ENCODE results near the gene TSEN54. TPM values are rescaled to one million over a fixed set of nuclear protein-coding genes. Genes with fewer than 3 reads are reported as not detected.

TSEN54 gene
- total RNA-seq, 2 experiments from 2014 or later, result 57.4 to 69.8 TPM

DNA sequence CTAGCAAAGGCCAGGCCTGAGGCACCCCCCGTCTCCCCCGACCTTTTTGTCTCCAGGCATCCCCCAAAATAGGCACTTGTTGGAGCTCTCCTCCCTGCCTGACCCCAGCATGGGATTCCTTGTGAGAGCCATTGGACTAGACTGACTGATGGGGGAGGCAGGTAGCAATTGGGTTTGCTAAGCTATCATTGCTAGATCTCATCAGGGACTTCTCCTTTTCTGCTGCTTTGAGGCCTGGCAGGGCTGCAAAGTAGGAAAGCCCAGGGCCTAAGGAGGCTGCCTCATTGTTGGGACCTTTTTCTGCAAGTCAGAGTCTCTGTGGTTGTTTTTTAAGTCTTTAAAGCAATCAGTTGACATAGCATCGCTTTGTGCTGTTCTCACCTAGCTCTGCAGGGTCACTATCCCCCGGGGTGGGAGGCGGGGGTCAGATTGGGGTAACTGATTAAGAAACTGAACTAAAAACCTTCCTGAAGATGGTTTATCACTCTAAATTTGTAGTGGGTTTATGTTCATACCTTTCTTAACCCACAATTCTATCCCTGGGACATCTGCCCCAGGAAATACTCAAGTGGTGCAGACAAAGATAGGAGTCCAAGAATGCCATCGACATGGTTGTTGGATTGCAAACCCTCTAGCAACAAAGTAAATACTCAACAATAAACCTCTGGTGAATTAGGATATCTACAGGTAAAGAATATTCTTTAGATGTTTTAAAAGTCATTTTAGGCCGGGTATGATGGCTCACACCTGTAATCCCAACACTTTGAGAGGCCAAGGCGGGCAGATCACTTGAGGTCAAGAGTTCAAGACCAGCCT is 37.2 kb downstream of the TSEN54 start:
- Histone ChIP-seq H2AFZ (ENCODE audit: low read length) (no peak overlapping the region), H3K4me3 (ENCODE audit: low read depth, low read length, poor library complexity, severe bottlenecking) (no peak overlapping the region), H3K4me1 (ENCODE audit: insufficient read depth, low read length, poor library complexity, severe bottlenecking) (no peaks in the 10 kb centered on the region), H3K36me3 (ENCODE audit: insufficient read depth, low read length) (no peaks in the 10 kb centered on the region), H4K20me1 (ENCODE audit: insufficient read depth, low read length) (no peaks in the 10 kb centered on the region), H3K79me2 (ENCODE audit: insufficient read depth, low read depth, low read length) (no peaks in the 10 kb centered on the region), H3K9me3 (ENCODE audit: low read length) (no peaks in the 10 kb centered on the region), H3K9me2 (ENCODE audit: insufficient read depth, low read length) (no peaks in the 10 kb centered on the region), H3K27ac (ENCODE audit: low read depth, low read length, poor library complexity, severe bottlenecking) (no peak overlapping the region), H3K4me2 (ENCODE audit: low read length) (no peak overlapping the region)
- DNase-seq (ENCODE audit: low spot score), result no peak
- POLR2A ChIA-PET, result interaction anchor here (0.5 to 0.9 kb wide), 2 partner anchors 24 to 257 kb away, joined by 3 read pairs; no protein-coding TSS in a partner anchor
- no TSS peak for BruUV-seq (replicated peaks)
- intact Hi-C loops (cut with micrococcal nuclease; ENCODE audit: unreplicated experiment), result no loop called here
- no peak for TF ChIP-seq EZH2phosphoT487 (IDR thresholded peaks at IDR 0.05; ENCODE audit: borderline replicate concordance, low read depth, low read length)
- TF ChIP-seq, protein P1, sequence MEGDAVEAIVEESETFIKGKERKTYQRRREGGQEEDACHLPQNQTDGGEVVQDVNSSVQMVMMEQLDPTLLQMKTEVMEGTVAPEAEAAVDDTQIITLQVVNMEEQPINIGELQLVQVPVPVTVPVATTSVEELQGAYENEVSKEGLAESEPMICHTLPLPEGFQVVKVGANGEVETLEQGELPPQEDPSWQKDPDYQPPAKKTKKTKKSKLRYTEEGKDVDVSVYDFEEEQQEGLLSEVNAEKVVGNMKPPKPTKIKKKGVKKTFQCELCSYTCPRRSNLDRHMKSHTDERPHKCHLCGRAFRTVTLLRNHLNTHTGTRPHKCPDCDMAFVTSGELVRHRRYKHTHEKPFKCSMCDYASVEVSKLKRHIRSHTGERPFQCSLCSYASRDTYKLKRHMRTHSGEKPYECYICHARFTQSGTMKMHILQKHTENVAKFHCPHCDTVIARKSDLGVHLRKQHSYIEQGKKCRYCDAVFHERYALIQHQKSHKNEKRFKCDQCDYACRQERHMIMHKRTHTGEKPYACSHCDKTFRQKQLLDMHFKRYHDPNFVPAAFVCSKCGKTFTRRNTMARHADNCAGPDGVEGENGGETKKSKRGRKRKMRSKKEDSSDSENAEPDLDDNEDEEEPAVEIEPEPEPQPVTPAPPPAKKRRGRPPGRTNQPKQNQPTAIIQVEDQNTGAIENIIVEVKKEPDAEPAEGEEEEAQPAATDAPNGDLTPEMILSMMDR (conservative IDR thresholded peaks at IDR 0.05; ENCODE audit: low read length), result no peak
- CTCF ChIA-PET (ENCODE audit: unreplicated experiment), result interaction anchor here (0.6 kb wide), 1 partner anchor 575 kb away, joined by 10 read pairs; no protein-coding TSS in a partner anchor

DNA sequence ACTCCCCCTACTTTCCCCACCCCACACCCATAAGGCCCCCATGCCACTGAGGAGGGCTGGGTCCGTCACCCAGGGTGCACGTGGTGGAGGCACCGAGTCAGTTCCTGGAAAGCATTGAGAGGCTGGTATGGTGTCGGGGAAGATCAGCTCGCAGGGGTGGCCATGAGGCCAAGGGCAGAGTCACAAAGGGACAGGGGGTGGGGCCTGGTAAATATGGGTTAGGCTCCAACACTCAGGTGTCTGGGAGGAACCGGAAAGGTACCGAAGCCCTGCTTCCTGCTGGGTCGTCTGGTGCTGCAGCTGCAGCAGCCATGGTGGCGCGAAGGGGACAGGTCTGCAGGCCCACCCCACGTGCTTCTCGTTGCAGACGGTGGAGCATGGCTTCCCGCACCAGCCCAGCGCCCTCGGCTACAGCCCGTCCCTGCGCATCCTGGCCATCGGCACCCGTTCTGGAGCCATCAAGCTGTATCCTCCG is 39.4 kb downstream of the TSEN54 start:
- H3K9me2 ChIP-seq (ENCODE audit: insufficient read depth, low read length), result no peaks in the 10 kb centered on the region
- TF ChIP-seq, protein P1 (conservative IDR thresholded peaks at IDR 0.05; ENCODE audit: low read length), result no peak
- TF ChIP-seq EZH2phosphoT487 (IDR thresholded peaks at IDR 0.05; ENCODE audit: borderline replicate concordance, low read depth, low read length), result no peak
- no peaks in the 10 kb centered on the region for H3K36me3 ChIP-seq (ENCODE audit: insufficient read depth, low read length)
- BruUV-seq (replicated peaks), result no TSS peak
- DNase-seq (ENCODE audit: low spot score), result no peak
- no peak overlapping the region for H3K4me3 ChIP-seq (ENCODE audit: low read depth, low read length, poor library complexity, severe bottlenecking)
- no peak overlapping the region for H2AFZ ChIP-seq (ENCODE audit: low read length)
- no peak overlapping the region for H3K27ac ChIP-seq (ENCODE audit: low read depth, low read length, poor library complexity, severe bottlenecking)
- no peaks in the 10 kb centered on the region for H3K4me1 ChIP-seq (ENCODE audit: insufficient read depth, low read length, poor library complexity, severe bottlenecking)
- H3K9me3 ChIP-seq (ENCODE audit: low read length), result no peaks in the 10 kb centered on the region
- CTCF ChIA-PET (ENCODE audit: unreplicated experiment), result no interaction called here
- POLR2A ChIA-PET, result no interaction called here
- H3K4me2 ChIP-seq (ENCODE audit: low read length), result no peak overlapping the region
- H4K20me1 ChIP-seq (ENCODE audit: insufficient read depth, low read length), result no peaks in the 10 kb centered on the region
- H3K79me2 ChIP-seq (ENCODE audit: insufficient read depth, low read depth, low read length), result no peaks in the 10 kb centered on the region
- intact Hi-C loops (cut with micrococcal nuclease; ENCODE audit: unreplicated experiment), result no loop called here

Data from OCI-LY7 (cell line).